ENCODE measurements around the gene MINPP1.

DNA sequence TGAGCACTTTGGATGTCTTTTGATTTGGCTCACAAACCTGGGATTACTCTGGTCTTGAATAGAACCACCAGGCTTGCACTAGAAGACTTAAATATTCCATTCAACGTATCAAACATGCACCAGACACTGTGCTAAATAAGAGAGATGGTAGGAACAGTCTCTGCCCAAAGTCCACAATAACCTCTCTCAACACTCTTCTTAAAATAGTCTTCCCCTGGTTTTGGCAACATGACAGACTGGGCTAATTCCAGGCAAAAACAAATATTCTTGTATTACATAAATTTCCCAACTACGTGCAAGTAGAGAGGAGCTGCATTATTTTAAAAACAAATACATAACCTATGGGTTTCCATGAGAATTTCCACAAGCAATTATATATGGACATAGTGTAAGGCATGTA is 90.2 kb downstream of the MINPP1 start:
- TF ChIP-seq, protein P1, sequence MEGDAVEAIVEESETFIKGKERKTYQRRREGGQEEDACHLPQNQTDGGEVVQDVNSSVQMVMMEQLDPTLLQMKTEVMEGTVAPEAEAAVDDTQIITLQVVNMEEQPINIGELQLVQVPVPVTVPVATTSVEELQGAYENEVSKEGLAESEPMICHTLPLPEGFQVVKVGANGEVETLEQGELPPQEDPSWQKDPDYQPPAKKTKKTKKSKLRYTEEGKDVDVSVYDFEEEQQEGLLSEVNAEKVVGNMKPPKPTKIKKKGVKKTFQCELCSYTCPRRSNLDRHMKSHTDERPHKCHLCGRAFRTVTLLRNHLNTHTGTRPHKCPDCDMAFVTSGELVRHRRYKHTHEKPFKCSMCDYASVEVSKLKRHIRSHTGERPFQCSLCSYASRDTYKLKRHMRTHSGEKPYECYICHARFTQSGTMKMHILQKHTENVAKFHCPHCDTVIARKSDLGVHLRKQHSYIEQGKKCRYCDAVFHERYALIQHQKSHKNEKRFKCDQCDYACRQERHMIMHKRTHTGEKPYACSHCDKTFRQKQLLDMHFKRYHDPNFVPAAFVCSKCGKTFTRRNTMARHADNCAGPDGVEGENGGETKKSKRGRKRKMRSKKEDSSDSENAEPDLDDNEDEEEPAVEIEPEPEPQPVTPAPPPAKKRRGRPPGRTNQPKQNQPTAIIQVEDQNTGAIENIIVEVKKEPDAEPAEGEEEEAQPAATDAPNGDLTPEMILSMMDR (conservative IDR thresholded peaks at IDR 0.05 in 1 of 2, IDR thresholded peaks at IDR 0.05 in 1 of 2; ENCODE audit: extremely low read depth in 1 of 2, insufficient read depth in 1 of 2, low read depth in 1 of 2, low read length in 2 of 2) = no peak
- TF ChIP-seq EZH2 (IDR thresholded peaks at IDR 0.05; ENCODE audit: borderline replicate concordance, low read length) = no peak
